Lung (tissue), 12 donors: ENCODE measurements around the gene SMCHD1. TPM values are rescaled to one million over a fixed set of nuclear protein-coding genes. Genes with fewer than 3 reads are reported as not detected.
"Not testable (repeated sequence)": the region's sequence is repeated elsewhere in the genome, so short reads cannot be mapped to it uniquely, and the experiment has no call there.

Experiments used
- ATAC-seq: fragments of 200-7000 bp; cut with Tn5 transposase; one replicate; pipeline ENCODE4 v1.9.1; 2020; ENCODE audit warnings: moderate number of reproducible peaks; ENCODE audit not compliant: insufficient read depth, low FRiP score
- DNase-seq, 3 donors: peaks; one replicate each; pipeline ENCODE4 v3.0.0-alpha.2; 2013 to 2017
- H3K27ac ChIP-seq, 2 donors: one replicate each; pipeline ENCODE4 v1.5.1; 2013; ENCODE audit warnings: mild to moderate bottlenecking in 2 of 2, moderate library complexity in 2 of 2, control low read depth in 1 of 2, inconsistent platforms in 1 of 2, low read depth in 1 of 2, low read length in 1 of 2
- H3K27me3 ChIP-seq, 3 donors: one replicate each; pipeline ENCODE4 v1.5.1; 2013; ENCODE audit warnings: low read length in 2 of 3; ENCODE audit not compliant: control insufficient read depth in 3 of 3, insufficient read depth in 3 of 3
- H3K36me3 ChIP-seq, 4 donors: one replicate each; pipeline ENCODE4 v1.5.1; 2013; ENCODE audit warnings: low read length in 4 of 4, mild to moderate bottlenecking in 1 of 4, moderate library complexity in 1 of 4; ENCODE audit not compliant: control insufficient read depth in 4 of 4, insufficient read depth in 4 of 4
- H3K4me1 ChIP-seq, 5 donors: one replicate each; pipeline ENCODE4 v1.5.1; 2013; ENCODE audit warnings: low read length in 5 of 5, mild to moderate bottlenecking in 2 of 5, moderate library complexity in 1 of 5; ENCODE audit not compliant: control insufficient read depth in 5 of 5, insufficient read depth in 5 of 5
- H3K4me3 ChIP-seq: one replicate; pipeline ENCODE4 v1.5.1; 2013; ENCODE audit warnings: mild to moderate bottlenecking, control low read depth, moderate library complexity
- H3K9ac ChIP-seq, 2 donors: one replicate each; pipeline ENCODE4 v1.5.1; 2013; ENCODE audit warnings: low read length in 2 of 2, control low read depth in 1 of 2; ENCODE audit not compliant: insufficient read depth in 1 of 2
- H3K9me3 ChIP-seq, 4 donors: one replicate each; pipeline ENCODE4 v1.5.1; 2013; ENCODE audit warnings: low read length in 3 of 4, mild to moderate bottlenecking in 1 of 4, moderate library complexity in 1 of 4; ENCODE audit not compliant: control insufficient read depth in 4 of 4, insufficient read depth in 3 of 4
- WGBS, 2 donors: extraction: QIAGEN DNeasy Blood & Tissue Kit; methylation state at CpG; one replicate each; pipeline ENCODE4 v1.1.7; 2013; 5-methylcytosine and 5-hydroxymethylcytosine counted together
- polyA plus RNA-seq, 2 donors: library from polyadenylated mRNA; stranded (reverse); fragments of 200-250 nt; gene quantifications; one replicate each; pipeline ENCODE4 v1.2.1, GENCODE V29; 2013
- total RNA-seq, 2 donors: library from RNA; depleted of rRNA in 1 of 2; stranded (reverse); fragments of >200 nt in 1 of 2; gene quantifications; one replicate each; pipeline ENCODE4 v1.2.1, GENCODE V29; 2014 to 2021
- TF ChIP-seq, protein P1 (sequence below): IDR thresholded peaks from 2 replicates; pipeline ENCODE4 v1.5.1; 2012; ENCODE audit warnings: mild to moderate bottlenecking; ENCODE audit errors: control extremely low read depth, extremely low read depth
- donor health status: control.
- donor health status: control.
- donor health status: Bipolar disorder and iron deficiency.
- donor health status: healthy.
- donor health status: DM: yes; HTN: yes; CAD: no.

The SMCHD1 gene
- total and polyA plus RNA-seq, 4 donors = 7.3 to 179 (median 31.4) TPM

GRCh38 chr18:2662990-2663389 lies 7.5 kb downstream of the SMCHD1 start:
- no peak for ATAC-seq
- H3K27me3 ChIP-seq = no peaks in the 10 kb centered on the region
- no peaks in the 10 kb centered on the region for H3K9me3 ChIP-seq
- 81 to 85% methylated on average over 5 of the region's 5 CpGs for WGBS, 2 donors
- peaks cover 0 to 10% (median 7%) of the 10 kb centered on the region in 5 donors for H3K4me1 ChIP-seq
- no peak overlapping the region for H3K9ac ChIP-seq
- H3K36me3 ChIP-seq = peaks cover 0 to 4% (median 0%) of the 10 kb centered on the region in 4 donors
- TF ChIP-seq, protein P1, sequence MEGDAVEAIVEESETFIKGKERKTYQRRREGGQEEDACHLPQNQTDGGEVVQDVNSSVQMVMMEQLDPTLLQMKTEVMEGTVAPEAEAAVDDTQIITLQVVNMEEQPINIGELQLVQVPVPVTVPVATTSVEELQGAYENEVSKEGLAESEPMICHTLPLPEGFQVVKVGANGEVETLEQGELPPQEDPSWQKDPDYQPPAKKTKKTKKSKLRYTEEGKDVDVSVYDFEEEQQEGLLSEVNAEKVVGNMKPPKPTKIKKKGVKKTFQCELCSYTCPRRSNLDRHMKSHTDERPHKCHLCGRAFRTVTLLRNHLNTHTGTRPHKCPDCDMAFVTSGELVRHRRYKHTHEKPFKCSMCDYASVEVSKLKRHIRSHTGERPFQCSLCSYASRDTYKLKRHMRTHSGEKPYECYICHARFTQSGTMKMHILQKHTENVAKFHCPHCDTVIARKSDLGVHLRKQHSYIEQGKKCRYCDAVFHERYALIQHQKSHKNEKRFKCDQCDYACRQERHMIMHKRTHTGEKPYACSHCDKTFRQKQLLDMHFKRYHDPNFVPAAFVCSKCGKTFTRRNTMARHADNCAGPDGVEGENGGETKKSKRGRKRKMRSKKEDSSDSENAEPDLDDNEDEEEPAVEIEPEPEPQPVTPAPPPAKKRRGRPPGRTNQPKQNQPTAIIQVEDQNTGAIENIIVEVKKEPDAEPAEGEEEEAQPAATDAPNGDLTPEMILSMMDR = no peak
- H3K27ac ChIP-seq = no peak overlapping the region
- no peak overlapping the region for H3K4me3 ChIP-seq
- no peak for DNase-seq

DNA sequence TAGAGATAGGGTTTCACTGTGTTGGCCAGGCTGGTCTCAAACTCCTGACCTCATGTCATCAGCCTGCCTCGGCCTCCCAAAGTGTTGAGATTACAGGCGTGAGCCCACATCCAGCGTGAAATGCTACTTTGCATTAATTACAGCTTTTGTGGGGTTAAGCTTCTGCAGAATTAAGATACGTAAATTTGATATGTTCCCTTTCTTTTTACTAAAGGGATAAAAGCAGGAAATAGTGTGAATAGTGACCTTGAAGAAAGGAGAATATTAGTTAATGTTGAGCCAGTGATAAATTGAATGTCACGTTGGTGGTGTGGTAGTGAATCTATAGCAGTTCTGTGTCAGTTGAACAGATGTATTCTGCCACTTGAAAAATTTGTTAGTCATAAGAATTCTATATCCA lies 16.9 kb downstream of the SMCHD1 start:
- no peak overlapping the region for H3K9ac ChIP-seq
- 97 to 98% methylated on average over 5 of the region's 5 CpGs for WGBS, 2 donors
- no peak overlapping the region for H3K4me3 ChIP-seq
- no peak overlapping the region for H3K27ac ChIP-seq
- DNase-seq (no peak), ATAC-seq (no peak)
- H3K9me3 ChIP-seq = no peaks in the 10 kb centered on the region
- TF ChIP-seq, protein P1 = no peak
- no peaks in the 10 kb centered on the region for H3K4me1 ChIP-seq
- no peaks in the 10 kb centered on the region for H3K27me3 ChIP-seq
- H3K36me3 ChIP-seq = peaks cover 12 to 37% (median 29%) of the 10 kb centered on the region in 4 donors

DNA sequence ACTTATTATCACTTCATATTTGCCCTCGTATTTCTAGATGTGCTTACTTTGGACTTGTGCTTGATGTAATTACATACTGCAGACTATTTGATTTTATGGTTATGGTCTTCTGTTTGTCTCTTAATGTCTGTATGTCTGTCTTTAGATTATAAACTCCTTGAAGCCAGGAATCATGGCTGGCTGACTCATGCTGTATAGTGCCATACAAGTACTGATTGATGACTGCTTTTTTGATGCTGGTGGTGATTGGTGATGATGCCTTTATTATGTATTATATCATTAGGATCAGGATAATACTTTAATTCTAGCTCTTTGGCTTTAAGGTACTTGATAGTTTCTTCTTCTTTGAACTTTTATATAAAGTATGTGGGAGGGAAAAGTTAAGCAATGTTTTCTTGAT lies 17.3 kb downstream of the SMCHD1 start:
- WGBS, 2 donors = 94 to 96% methylated on average over 1 of the region's 1 CpG
- peaks cover 12 to 37% (median 29%) of the 10 kb centered on the region in 4 donors for H3K36me3 ChIP-seq
- no peak for DNase-seq
- H3K27me3 ChIP-seq = no peaks in the 10 kb centered on the region
- no peaks in the 10 kb centered on the region for H3K9me3 ChIP-seq
- no peak for ATAC-seq
- no peak overlapping the region for H3K9ac ChIP-seq
- TF ChIP-seq, protein P1 = no peak
- H3K4me1 ChIP-seq = no peaks in the 10 kb centered on the region
- no peak overlapping the region for H3K4me3 ChIP-seq
- no peak overlapping the region for H3K27ac ChIP-seq

DNA sequence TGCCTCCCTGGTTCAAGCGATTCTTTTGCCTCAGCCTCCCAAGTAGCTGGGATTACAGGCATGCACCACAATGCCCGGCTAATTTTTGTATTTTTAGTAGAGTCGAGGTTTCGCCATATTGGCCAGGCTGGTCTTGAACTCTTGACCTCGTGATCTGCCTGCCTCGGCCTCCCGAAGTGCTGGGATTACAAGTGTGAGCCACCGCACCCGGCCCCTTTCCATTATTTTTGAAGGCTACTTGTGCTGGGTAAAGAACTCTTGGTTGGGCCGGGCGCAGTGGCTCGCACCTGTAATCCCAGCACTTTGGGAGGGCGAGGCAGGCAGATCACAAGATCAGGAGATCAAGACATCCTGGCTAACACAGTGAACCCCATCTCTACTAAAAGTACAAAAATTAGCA lies 23.4 kb downstream of the SMCHD1 start:
- ATAC-seq, H3K27me3 ChIP-seq, H3K27ac ChIP-seq, H3K4me1 ChIP-seq, H3K4me3 ChIP-seq, H3K9me3 ChIP-seq, H3K9ac ChIP-seq, DNase-seq: not testable (repeated sequence)
- 96 to 97% methylated on average over 12 to 13 of the region's 13 CpGs for WGBS, 2 donors
- peaks cover 7 to 14% (median 12%) of the 10 kb centered on the region in 4 donors for H3K36me3 ChIP-seq
